Measurements from ENCODE around the gene PHYHIPL.

The PHYHIPL gene

GRCh38 chr10:59289853-59290252, 113.4 kb downstream of the PHYHIPL start:
- DNase-seq (ENCODE audit: low read depth in 2 of 2, low spot score in 1 of 2), result no peak

- no peak for DNase-seq (ENCODE audit: low read depth in 2 of 2, low spot score in 1 of 2)
Measured at GRCh38 chr10:59290448-59290847, 114.0 kb downstream of the PHYHIPL start.

Data from stimulated activated CD8-positive, alpha-beta memory T cell treated with anti-CD3 and anti-CD28 coated beads, Interleukin-4, amount 100 ng/mL, for 1 hour (primary cell).